HUES64 (cell line): ENCODE results near the gene RIPPLY3.
A peak's percentile ranks its signal among the peaks of the same experiment; 100 is the strongest.
"Not testable (repeated sequence)": the region's sequence is repeated elsewhere in the genome, so short reads cannot be mapped to it uniquely, and the experiment has no call there.

Source experiments
- H3K27ac ChIP-seq: 2 replicates; pipeline ENCODE4 v1.7.0; 2013; ENCODE audit warnings: low read depth, low read length, inconsistent platforms
- H3K27me3 ChIP-seq: 2 replicates; pipeline ENCODE4 v1.6.1; 2013; ENCODE audit warnings: mild to moderate bottlenecking, low read length; ENCODE audit not compliant: insufficient read depth
- H3K36me3 ChIP-seq: 2 replicates; pipeline ENCODE4 v1.6.1; 2013; ENCODE audit warnings: mild to moderate bottlenecking, low read length; ENCODE audit not compliant: insufficient read depth
- H3K4me1 ChIP-seq: 2 replicates; pipeline ENCODE4 v1.6.1; 2013; ENCODE audit warnings: mild to moderate bottlenecking, low read length, moderate library complexity; ENCODE audit not compliant: insufficient read depth
- H3K4me3 ChIP-seq: 2 replicates; pipeline ENCODE4 v1.5.1; 2013; ENCODE audit warnings: mild to moderate bottlenecking, low read length, moderate library complexity
- H3K9ac ChIP-seq: 2 replicates; pipeline ENCODE4 v1.6.1; 2013; ENCODE audit warnings: mild to moderate bottlenecking, low read depth, low read length
- H3K9me3 ChIP-seq: 2 replicates; pipeline ENCODE4 v1.6.1; 2013; ENCODE audit warnings: low read depth, low read length; ENCODE audit not compliant: insufficient read depth
- WGBS: fragments of 150-250, 120-280 bp; methylation state at CpG from one replicate; pipeline ENCODE4 v1.1.7; 2013; ENCODE audit warnings: missing lambda C conversion rate; 5-methylcytosine and 5-hydroxymethylcytosine counted together

RIPPLY3 gene

GRCh38 chr21:36999131-36999898, 7.2 kb upstream of the RIPPLY3 start:
- 92% methylated on average over 11 of the region's 11 CpGs for WGBS
- no peaks in the 10 kb centered on the region for H3K27me3 ChIP-seq
- H3K36me3 ChIP-seq: no peaks in the 10 kb centered on the region
- no peak overlapping the region for H3K4me3 ChIP-seq
- no peak overlapping the region for H3K27ac ChIP-seq
- H3K9ac ChIP-seq: no peak overlapping the region
- peaks cover 3% of the 10 kb centered on the region; the same call in 1 of the 2 replicates for H3K4me1 ChIP-seq
- no peaks in the 10 kb centered on the region for H3K9me3 ChIP-seq

DNA sequence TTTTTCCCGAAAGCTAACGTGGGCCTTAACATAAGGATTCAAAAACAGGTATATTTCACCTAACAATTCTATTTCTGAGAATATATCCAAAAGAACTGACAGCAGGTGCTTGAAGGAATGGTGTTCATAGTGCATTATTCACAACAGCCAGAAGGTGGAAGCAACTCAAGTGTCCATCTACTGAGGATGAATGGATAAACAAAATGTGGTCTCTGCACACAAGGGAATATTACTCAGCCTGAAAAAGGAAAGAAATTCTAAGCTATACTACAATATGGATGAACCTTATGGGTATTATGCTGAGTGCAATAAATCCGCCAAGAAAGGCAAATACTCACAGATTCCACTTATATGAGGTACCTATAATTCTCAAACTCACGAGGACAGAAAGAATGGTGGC, 6.1 kb upstream of the RIPPLY3 start:
- H3K9ac ChIP-seq: no peak overlapping the region
- no peaks in the 10 kb centered on the region for H3K36me3 ChIP-seq
- peaks cover 10% of the 10 kb centered on the region for H3K27me3 ChIP-seq
- peaks cover 3% of the 10 kb centered on the region; the same call in 1 of the 2 replicates for H3K4me1 ChIP-seq
- H3K27ac ChIP-seq: no peak overlapping the region
- WGBS: 87% methylated on average over 3 of the region's 4 CpGs
- H3K9me3 ChIP-seq: no peaks in the 10 kb centered on the region
- H3K4me3 ChIP-seq: no peak overlapping the region

- Histone ChIP-seq H3K4me3 (no peak overlapping the region), H3K36me3 (no peaks in the 10 kb centered on the region), H3K27me3 (peaks cover 20% of the 10 kb centered on the region), H3K4me1 (peaks cover 3% of the 10 kb centered on the region; the same call in 1 of the 2 replicates), H3K27ac (no peak overlapping the region), H3K9ac (no peak overlapping the region), H3K9me3 (no peaks in the 10 kb centered on the region)
- 83% methylated on average over 3 of the region's 3 CpGs for WGBS
Observed at GRCh38 chr21:37001441-37001840, 5.1 kb upstream of the RIPPLY3 start.

GRCh38 chr21:37002851-37003250, 3.7 kb upstream of the RIPPLY3 start:
- H3K9ac ChIP-seq, H3K4me1 ChIP-seq, H3K27ac ChIP-seq, H3K9me3 ChIP-seq, H3K4me3 ChIP-seq, H3K36me3 ChIP-seq: not testable (repeated sequence)
- WGBS: 93% methylated on average over 12 of the region's 12 CpGs
- peaks cover 34% of the 10 kb centered on the region for H3K27me3 ChIP-seq

DNA sequence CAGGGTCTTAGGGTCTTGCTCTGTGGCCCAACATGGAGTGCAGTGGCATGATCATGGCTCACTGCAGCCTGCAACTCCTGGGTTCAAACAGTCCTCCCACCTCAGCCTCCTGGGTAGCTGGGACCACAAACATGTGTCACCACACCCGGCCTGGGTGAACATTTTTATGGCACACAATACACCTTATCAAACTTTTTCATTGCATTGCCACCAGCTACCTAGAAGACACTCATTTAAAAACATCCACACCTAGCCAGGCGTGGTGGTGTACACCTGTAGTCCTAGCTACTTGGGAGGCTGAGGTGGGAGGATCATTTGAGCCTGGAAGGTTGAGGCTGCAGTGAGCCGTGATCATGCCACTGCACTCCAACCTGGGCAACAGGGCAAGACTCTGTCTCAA, 2.6 kb upstream of the RIPPLY3 start:
- 96% methylated on average over 3 of the region's 3 CpGs for WGBS
- not testable (repeated sequence) for H3K9ac ChIP-seq, H3K4me3 ChIP-seq, H3K4me1 ChIP-seq, H3K27ac ChIP-seq, H3K9me3 ChIP-seq, H3K36me3 ChIP-seq
- peaks cover 45% of the 10 kb centered on the region for H3K27me3 ChIP-seq

DNA sequence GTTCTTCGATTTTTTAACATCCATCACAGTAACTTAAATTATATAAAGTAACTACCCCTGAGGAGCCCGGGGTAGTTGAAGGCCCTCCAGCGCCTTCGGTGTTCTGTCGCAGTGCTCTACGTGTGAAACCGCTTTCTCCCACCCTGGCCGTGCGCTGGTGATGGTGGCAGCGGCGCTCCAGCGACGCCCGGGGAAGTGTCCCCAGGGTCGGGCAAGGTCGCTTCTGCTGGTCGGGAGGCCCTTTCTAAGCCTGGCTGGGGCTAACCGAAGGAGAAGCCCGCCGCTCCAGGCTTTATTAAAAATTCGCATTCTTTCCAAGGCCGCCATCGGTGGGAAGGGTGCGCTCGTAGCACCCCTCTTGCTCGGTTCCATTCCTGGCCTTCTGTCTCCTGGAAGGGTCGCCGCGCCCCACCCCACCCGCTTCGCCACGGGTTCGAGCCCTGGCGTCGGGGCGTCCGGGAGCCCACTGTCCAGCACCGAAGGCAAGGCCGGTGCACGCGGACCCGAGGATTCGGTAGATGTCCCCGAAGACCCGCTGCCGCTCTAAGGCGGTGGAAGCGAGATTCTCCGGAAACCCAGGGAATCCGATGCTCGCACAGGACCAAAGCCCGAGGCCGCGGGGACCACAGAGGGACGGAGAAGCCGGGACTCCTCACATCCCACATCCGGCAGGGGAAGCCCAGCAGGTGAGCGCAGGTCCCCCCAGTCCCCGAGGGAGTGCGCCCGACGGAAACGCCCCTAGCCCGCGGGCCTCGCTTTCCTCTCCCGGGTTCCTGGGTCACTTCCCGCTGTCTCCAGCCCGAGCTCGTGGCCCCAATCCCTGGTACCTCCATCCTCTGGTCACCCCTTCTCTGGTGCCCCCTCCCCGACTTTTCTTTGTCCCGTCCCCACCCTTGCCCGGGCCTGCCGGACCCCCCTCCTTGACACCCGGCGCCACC, 685 bp upstream of the RIPPLY3 start:
- Histone ChIP-seq H3K4me1 (peaks cover 12% of the 10 kb centered on the region; the same call in 1 of the 2 replicates), H3K4me3 (peak overlapping the region; percentile 62), H3K9me3 (no peaks in the 10 kb centered on the region), H3K36me3 (no peaks in the 10 kb centered on the region), H3K9ac (no peak overlapping the region), H3K27ac (no peak overlapping the region), H3K27me3 (peaks cover 54% of the 10 kb centered on the region)
- WGBS: 14% methylated on average over 76 of the region's 76 CpGs

GRCh38 chr21:37008724-37009123, 2.2 kb downstream of the RIPPLY3 start:
- Histone ChIP-seq H3K27ac (no peak overlapping the region), H3K36me3 (no peaks in the 10 kb centered on the region), H3K4me3 (no peak overlapping the region), H3K4me1 (peaks cover 9% of the 10 kb centered on the region; the same call in 1 of the 2 replicates), H3K27me3 (peaks cover 54% of the 10 kb centered on the region), H3K9me3 (no peaks in the 10 kb centered on the region), H3K9ac (no peak overlapping the region)
- 62% methylated on average over 12 of the region's 12 CpGs for WGBS

DNA sequence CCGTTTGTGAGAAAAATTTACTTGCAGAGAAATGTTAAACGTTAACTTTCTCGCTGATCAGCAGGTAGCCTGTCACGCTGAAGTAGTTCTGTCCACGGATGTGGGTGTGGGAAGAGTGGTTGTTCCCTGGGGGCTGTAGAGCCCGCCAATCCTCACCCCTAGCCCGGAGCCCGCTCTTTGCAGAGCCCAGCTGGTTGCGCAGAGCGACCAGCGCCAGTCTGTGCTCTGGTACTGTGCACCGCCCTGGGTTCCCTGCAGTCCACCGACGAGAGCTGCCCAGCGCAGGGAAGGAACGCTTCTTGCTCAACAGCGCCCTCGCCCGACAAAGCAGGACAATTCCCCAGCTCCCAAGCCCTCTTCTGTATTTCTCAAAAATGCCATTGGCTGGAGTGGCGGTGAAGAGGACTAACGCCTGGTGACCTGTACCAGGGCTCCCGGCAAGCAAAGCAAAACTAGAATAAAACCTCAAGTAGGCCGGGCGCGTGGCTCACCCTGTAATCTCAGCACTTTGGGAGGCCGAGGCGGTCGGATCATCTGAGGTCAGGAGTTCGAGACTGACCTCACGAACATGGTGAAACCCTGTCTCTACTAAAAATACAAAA, 3.3 kb downstream of the RIPPLY3 start:
- Histone ChIP-seq H3K4me3 (peak overlapping the region; percentile 39), H3K36me3 (no peaks in the 10 kb centered on the region), H3K9me3 (no peaks in the 10 kb centered on the region), H3K9ac (no peak overlapping the region), H3K27ac (no peak overlapping the region), H3K4me1 (peaks cover 9% of the 10 kb centered on the region; the same call in 1 of the 2 replicates), H3K27me3 (peaks cover 50% of the 10 kb centered on the region)
- 19% methylated on average over 30 of the region's 30 CpGs for WGBS

DNA sequence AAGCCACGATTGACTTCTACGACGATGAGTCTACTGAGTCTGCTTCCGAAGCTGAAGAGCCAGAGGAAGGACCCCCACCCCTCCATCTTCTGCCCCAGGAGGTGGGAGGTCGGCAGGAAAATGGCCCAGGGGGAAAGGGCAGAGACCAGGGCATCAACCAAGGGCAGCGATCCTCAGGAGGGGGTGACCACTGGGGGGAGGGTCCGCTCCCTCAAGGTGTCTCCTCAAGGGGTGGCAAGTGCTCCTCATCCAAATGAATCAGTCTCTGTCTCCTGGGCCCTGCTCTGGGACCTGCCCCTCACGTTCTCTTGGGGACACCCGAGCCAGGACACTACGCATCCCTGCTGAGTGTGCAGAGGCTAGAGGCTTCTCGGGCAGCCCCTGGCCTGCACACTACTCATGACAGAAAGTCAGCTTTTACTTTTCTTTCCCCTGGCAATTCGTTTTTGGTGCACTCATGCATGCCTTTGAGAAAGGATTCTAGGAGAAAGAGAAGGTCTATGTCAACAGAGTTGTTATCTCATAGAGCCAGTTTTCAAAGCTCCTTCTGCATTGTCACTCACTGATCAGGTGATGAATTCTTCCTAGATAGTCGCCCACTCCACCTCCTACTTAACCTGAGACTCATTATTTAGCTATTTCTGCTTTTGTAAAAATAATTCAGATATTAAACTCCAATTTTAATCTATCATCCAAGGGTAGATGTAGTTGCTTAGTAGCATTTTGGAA, 11.6 kb downstream of the RIPPLY3 start:
- Histone ChIP-seq H3K36me3 (no peaks in the 10 kb centered on the region), H3K27me3 (no peaks in the 10 kb centered on the region), H3K4me1 (no peaks in the 10 kb centered on the region), H3K9me3 (no peaks in the 10 kb centered on the region), H3K27ac (no peak overlapping the region), H3K4me3 (no peak overlapping the region), H3K9ac (no peak overlapping the region)
- WGBS: 89% methylated on average over 13 of the region's 13 CpGs

- H3K27me3 ChIP-seq: peaks cover 4% of the 10 kb centered on the region; the same call in 1 of the 2 replicates
- WGBS: 68% methylated on average over 4 of the region's 4 CpGs
- H3K36me3 ChIP-seq: no peaks in the 10 kb centered on the region
- H3K4me1 ChIP-seq: no peaks in the 10 kb centered on the region
- no peak overlapping the region for H3K27ac ChIP-seq
- H3K9me3 ChIP-seq: no peaks in the 10 kb centered on the region
- no peak overlapping the region for H3K4me3 ChIP-seq
- H3K9ac ChIP-seq: no peak overlapping the region
Observed at GRCh38 chr21:37026499-37026898, 20.0 kb downstream of the RIPPLY3 start.
